ENCODE results near the gene CEP72.
"Not testable (repeated sequence)": the region's sequence is repeated elsewhere in the genome, so short reads cannot be mapped to it uniquely, and the experiment has no call there.

Gene CEP72

DNA sequence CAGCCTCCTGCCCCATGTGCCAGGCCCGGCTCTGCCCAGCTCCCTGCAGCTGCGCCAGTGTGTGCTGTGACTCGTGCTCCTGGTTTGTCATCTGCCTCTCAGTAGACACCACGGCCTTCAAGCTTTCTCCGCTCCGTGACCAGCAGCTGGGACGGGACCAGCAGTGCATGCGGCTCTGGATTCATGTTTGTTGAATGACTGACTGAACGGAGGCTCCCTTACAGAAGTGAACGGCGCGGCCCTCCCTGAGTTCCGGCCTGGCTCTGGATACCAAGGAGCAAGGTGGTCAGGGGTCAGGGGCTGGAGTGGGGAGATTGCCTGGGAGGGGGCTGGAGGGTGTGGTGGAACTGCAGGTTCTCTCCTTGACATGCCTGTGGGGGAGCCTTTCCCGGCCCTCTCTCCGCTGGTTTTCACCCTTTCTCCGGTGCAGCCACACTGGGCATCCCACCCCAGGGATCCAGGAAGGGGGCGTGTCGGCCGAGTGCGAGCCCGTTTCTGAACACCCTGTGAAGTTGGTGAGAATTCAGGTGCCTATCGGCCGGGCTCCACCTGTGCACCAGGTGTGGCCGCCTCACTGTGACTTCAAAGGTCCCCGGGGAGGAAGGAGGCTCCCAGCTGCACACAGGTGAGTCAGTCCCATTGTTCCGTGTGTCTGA, 11.1 kb upstream of the CEP72 start:
- no peak for DNase-seq

DNA sequence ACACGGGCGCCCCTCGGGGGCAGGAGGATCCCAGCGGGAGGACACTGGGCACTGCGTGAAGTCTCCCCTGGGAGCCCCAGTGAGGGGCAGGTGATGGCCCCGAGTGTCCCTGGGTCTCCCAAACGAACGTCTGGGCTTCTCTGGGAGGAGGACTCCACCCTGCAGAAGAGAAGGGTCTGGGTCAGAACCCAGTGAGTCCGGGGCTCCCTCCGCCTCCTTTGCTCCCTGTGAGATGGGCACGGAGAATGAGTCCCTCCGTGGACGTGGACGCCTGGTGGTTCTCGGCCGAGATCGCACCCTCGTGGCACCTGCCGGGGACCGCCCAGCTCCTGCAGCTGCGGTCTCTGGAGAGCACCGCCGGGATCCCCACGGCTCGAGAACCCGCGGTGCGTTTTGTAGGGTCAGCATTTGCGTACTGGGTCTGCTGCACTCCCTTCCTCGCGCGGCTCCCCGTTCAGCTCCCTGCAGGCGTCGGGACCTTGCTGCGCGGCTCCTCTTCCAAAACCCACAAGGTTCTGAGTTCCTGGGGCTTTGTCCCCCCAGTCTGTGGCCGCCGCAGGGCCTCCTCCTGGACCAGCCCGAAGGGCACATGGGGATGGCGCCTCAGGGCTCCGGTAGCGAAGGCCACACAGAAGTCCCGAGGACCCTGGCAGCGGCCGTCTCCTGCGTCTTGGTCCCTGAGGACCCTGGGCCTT, 10.2 kb upstream of the CEP72 start:
- DNase-seq = no peak

DNA sequence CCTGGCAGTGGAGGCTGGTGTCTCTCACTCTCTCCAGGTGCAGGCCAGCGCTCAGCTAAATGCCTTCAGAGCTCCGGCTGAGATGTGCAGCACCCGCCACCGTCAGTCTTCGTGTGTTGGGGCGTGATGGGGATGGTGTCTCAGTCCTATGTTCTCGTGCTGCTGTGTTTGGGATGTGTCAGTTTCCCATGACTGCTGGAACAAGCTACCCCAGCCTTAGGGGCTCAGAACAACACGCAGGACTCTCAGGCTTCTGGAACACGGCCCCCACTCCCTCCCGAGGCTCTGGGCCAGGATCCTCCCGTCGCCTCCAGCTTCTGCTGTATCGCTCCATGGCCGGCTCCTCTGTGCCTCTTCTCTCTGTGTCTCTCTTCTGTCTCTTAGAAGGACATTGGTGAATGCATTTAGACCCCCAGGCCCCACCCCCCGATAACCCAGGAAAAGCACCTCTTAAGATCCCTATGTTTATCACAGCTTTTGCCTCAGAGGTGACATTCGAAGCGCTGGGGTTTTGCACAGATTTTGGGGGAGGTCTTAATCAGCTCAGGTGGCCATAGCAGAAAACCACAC, 9.6 kb upstream of the CEP72 start:
- no peak for DNase-seq

DNA sequence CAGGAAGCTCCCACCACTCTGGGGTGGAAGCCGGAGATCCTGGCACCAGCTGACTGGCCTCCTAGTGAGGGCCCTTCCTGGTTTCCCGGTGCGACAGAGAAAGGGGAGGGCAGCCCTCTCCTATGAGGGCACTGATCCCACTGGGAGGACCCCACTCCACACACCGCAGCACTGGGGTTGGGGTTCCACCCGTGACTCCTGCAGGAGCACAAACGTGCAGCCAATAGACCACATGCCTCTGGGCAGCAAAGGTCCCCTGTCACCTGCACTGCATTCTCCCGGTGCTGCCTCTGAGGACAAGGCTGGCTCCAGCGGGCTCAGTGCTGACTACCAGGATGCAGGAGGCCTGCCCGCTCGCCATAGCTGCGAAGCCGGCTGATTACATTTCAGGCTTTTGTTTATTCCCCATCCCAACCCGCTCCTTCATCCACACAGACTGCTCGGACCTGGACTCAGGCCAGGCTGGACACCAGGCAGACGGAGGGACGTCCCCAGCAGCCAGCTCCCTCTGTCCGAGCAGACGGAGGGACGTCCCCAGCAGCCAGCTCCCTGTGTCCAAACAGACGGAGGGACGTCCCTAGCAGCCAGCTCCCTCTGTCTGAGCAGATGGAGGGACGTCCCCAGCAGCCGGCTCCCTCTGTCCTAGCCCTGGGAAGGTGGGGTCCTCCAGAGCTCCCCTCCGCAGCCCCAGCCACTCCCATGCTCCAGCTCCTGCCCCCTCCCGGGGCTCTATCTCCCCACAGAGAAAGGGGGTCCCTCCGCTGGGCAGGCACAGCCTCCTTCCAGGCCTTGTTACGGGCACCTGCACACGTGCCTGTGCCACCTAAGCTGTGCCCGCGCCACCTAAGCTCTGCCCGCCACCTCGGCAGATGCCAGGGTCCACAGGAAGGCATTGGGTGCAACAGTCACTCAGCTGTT, 8.8 kb upstream of the CEP72 start:
- DNase-seq = no peak

DNA sequence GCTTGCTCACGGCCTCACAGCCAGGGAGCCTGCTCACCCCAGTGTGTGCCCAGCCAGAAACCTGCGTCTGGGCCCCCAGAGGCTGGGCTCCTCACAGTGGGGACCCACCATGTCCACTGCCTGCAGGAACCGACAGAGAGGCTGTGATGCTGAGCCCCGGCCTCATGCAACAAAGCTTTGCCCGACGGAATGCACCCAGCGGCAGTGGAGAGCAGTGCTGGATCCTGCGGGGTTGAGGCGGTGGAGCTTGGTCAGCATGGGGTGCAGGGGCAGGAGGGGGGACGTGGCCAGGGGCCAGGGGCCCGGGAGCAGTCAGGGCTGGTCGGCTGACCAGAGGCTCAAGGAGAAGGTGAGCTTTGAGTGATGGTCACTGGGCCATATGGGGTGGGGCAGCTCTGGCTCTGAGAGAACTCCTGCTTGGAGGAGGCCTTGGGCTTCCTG, 7.7 kb upstream of the CEP72 start:
- no peak for DNase-seq

DNA sequence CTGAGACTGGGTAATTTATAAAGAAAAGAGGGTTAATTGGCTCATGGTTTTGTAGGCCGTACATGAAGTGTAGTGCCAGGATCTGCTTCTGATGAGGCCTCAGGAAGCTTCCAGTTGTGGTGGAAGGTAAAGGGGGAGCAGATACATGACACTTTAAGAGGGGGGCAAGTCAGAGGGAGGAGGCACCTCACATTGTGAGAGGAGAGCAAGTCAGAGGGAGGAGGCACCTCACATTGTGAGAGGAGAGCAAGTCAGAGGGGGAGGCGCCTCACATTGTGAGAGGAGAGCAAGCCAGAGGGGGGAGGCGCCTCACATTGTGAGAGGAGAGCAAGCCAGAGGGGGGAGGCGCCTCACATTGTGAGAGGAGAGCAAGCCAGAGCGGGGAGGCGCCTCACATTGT, 7.0 kb upstream of the CEP72 start:
- not testable (repeated sequence) for DNase-seq

DNA sequence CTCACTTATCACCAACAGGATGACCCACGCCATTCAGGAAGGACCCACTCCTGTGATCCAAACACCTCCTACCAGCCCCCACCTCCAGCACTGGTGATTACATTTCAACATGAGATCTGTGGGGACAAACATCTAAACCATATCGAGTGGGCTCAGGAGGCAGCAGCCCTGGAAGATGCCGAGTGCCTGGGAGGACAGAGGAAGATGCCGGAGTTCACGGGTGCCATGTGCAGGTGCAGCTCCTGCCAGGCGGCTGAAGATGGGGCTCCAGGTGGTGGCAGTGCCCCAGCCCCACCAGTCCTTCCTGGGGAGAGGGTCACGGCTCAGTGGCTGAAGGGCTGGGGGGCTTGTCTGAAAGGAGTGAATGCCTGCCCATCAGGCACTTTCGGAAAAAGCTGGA, 6.1 kb upstream of the CEP72 start:
- DNase-seq = no peak

DNA sequence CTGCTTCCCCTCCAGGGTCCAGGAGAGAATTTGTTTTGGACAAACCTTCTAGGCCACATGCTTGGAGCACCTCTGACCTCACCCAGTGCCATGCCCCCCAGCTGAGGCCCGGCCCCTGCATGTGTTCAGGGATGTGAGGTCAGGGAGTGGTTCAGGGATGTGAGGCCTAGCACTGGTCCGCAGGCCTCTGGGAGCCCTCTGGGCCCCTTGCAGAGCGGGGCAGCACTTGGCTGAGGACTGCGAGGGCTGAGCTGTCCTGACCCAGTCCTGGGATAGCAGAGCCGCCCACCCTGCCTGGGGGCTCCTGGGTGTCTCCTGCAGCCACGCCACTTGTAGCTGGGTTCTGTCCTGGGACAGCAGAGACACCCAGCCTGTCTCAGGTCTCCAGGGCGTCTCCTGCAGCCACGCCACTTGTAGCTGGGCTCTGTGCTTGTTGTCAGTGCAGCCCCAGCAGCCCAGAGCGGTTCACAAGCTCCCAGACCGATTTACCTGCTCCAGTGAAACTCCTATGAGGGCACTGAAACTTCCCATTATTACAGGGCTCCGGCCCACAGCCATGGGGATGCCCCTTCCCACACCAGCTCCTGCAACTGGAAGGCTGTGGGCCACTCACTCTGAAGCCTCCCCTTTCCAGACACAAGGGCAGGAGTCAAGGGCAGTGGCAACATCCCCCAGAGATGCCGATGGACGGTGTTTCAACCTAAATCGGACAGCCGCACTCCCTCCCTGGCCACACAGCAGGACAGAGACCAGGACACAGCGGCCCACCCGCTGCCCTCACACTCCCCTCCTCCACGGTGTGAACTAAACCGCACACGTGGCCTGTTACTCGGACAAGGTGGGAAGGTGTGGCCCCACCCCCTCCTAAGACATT, 5.4 kb upstream of the CEP72 start:
- no peak for DNase-seq

DNA sequence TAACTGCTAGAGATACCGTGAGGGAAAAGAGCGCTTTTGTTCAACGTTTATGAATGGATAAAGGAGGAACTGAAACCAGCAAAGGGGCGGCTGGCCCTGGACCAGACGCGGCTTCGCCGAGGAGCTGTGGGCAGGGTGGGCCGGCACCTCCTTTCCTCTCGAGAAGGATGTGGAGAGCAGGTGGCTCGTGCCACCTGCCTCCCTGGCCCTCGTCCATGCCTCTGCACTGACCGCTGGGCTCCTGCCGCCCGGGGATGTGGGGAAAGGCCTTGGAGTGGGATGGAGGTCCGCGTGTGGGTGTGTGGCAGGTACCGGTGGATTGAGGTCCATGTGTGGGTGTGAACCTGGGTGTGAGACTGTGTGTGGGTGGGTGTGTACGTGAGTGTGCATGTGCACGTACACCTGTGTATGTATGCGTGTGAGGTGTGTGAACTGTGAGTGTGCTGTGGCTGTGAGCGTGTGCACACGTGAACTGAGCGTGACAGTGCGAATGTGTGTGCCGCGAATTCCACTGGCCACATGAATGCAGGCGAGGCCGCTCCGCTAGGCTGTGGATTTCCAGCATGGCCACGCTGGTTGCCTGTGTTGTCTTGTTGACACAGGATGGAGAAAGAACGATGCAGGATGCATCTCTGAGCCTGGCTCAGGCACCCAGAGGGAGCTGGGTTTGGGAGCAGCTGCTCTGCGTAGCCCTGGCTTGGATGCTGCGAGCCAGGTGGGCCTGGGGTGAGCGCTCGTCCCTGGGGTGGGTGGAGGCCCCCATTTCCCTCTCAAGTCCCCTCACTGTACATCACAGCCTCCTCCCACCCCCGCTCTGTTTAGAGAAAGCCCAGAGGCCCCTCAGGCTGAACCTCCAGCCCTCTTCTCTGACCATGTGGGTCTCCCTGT, 4.4 kb upstream of the CEP72 start:
- DNase-seq = peak; percentile 32 to 49

DNA sequence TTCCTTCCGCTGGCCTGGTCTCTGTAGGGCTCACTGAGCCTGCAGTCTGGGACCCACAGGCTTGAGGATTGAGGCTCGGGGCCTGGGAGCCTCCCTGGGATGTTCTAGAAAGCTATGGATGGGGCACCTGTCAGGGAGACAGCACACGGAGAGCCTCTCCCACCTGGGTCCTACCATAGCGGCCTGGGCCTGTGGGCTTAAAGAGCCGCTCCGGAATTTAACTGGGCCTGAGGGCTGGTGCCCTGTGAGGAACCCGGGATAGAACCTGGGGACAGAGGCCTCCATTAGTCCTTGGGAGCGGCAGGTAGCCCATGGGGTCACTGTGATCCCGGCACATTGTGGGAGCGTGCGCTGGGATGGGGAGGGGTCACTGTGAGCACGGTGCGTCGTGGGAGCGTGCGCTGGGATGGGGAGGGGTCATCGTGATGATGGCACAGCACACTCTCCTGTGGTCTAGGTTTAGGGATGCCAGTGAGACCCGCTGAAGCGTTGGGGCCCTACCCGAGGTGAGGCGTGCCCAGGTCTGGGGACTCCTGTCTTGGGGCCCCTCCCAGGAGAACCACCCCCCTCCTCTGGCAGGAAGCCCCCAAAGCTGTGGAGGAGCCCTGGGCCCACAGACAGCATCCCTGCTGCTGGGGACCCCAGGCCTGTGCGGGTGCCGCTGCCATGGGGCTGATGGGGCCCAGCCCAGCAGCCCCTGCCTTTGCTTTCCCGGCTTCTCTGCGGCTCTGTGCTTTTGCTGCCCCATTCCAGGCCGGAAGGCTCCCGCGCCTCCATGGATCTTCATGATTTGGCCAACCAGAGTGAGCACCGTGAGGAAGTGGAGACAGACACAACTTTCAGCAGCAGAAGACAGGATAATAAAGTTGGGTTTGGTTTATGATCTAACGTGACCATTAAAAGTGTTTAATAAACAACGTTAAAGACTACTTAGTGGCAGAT, 3.4 kb upstream of the CEP72 start:
- no peak for DNase-seq

DNA sequence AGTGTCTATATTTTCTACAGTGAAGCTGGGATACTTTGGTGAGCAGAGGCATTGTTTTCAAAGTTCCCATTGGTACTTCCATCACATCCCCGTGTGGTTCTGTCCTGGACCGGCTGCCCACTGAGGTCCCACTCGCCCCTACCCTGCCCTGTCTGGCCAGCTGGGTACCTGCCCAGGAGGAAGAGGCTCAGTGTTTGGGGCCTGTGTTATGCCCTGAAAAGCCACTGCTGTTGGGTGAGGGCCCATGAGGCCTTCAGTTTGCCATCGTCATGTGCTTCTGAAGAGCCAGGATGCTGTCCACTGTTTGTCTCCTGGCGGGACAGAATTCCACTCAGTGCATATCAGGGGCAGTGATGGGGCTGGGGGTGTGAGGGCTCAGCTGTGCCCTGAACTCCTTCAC, 2.6 kb upstream of the CEP72 start:
- DNase-seq = no peak

DNA sequence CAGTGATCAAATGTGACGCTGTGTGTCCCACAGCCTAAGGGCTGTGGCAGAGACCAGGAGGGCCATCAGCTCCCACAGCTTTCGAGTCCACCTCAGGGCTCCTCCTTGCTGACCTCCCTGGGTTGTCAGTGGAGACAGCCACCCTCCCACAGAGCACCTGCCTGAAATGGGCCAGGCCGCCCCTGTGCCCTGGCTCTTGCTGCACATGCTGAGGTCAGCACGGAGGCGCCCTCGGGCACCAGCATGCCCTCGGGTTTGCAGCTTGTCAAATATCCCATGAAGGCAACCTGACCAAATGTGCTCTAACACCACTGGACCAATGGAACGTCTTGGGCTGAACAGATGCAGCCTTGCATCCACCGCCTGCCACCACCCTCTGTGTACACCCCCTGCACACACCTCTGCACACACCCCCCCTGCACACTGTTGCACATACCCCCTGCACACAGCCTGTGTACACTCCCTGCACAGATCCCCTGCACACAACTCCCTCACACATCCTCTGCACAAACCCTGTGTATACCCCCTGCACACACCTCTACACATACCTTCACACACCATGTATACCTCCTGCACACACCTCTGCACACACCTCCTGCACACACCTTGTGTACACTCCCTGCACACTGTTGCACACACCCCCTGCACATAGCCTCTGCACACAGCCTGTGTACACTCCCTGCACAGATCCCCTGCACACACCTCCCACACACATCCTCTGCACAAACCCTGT, 2.0 kb upstream of the CEP72 start:
- DNase-seq = no peak

DNA sequence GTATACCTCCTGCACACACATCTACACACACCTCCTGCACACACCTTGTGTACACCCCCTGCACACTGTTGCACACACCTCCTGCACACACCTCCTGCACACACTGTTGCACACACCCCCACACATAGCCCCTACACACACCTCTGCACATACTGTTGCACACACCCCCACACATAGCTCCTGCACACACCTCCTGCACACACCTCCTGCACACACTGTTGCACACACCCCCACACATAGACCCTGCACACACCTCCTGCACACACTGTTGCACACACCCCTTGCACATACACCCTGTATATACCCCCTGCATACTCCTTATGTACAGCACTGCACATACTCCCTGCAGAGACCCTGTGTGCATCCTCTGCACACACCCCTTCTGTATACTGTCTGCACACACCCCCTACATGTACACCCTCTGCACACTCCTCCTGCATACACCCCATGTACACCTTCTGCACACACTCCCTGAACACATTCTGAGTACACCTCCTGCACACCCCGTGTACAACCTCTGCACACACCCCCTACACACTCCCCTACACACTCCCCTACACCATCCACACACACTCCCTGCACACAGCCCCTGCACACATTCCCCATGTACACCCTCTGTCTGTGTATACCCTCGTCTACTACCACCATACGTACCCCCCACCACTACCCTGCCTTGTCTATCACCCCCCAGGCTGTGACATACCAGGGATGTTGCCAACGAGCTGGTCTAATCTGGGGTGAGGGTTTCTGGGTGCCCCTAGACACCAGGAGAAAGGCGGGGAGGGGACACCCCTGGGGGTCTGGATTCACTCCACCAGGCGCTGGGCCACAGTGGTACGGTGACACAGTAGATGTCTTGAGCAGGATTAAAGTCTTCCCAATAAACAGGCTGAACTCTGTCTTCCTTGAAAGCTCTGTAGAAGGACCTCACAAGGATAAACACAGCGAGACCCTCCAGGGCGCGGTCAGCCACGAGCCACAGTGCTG, 1.1 kb upstream of the CEP72 start:
- DNase-seq = no peak

DNA sequence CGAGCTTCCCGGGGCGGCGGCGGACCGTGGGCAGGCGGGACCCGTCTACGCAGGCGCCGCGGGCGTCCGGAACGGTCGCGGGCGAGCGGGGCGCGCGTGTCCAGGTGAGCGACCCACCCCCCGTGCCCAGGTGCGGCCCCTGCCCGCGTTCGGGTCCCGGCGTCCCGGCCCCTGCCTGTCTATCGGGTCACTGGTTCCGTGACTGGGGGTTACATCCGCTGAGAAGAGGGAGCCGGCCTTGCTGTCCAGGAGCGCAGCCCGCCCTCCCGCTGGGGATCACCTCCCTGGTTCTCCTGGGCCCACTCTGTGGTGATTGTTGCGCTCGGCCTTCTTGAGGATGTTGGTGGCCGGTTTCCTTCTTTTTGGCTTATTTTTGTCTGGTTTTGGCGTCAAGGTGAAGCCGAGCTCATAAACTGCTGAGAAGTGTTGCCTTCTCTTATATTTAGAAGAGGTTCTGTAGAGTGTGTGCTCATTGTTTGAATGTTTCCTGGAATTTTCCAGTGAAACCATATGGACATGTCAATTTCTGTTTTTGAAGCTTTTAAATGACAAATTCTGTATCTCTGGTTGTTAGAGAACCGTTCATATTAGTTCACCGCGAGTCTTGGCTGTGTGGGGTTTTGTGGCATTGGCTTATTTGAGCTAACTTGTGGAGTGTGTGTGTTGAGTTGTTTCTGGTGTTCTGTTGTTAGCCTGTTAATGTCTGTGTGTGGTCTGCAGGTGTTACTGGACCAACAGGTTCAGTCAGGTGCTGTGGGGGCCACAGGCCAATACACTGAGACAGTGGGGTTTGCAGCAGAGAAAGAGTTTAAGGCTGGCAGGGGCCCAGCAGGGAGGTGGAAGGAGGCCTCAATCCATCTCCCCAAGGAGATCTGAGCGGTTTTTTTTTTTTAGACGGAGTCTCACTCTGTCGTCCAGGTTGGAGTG, 621 bp downstream of the CEP72 start:
- DNase-seq = no peak

DNA sequence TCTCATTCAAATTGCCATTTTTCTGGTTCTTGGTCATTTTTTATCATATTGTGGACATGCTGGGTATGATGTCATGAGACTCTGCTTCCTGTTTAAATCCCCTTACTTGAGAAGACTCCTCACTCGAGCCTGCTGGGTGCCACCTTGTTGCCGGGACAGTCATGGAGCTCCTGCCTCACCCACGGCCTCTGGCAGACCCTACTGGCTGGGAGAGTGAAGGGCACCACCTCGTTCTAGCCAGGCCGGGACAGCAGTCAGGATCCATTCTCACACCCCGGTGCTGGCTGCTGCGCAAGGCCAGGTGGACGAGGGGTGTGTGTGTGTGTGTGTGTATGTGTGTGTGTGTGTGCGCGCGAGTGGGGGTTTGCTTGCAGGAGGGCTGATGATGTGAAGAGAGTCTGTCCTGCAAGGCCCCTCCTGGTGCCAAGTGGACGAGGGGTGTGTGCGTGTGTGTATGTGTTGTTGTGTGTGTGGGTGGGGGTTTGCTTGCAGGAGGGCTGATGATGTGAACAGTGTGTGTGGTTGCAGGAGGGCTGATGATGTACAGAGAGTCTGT, 4.4 kb downstream of the CEP72 start:
- DNase-seq = no peak

DNA sequence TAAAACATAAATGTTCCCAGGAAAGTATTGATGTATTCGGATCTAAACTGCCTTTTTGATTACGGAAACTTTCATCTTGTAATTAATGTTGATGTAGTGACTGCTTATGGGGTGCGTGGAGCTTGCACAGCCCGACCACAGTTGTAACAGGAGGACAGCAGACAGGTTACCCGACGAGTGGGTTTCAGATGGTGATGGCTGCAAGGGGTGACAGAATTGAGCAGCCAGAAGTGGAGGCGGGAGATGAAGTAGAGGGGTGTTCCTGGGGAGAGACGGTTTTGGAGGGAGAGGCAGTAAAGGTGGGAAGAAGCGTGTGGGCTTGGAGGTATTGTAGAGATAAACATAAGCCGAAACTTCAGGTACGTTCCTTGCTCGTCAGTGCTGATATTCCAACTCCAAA, 5.8 kb downstream of the CEP72 start:
- no peak for DNase-seq

All from inflammatory macrophage (primary cell).